ENCODE measurements around the gene METTL9.

GRCh38 chr16:21566891-21567414 is 32.4 kb upstream of the METTL9 start:
- TF ChIP-seq, protein P1, sequence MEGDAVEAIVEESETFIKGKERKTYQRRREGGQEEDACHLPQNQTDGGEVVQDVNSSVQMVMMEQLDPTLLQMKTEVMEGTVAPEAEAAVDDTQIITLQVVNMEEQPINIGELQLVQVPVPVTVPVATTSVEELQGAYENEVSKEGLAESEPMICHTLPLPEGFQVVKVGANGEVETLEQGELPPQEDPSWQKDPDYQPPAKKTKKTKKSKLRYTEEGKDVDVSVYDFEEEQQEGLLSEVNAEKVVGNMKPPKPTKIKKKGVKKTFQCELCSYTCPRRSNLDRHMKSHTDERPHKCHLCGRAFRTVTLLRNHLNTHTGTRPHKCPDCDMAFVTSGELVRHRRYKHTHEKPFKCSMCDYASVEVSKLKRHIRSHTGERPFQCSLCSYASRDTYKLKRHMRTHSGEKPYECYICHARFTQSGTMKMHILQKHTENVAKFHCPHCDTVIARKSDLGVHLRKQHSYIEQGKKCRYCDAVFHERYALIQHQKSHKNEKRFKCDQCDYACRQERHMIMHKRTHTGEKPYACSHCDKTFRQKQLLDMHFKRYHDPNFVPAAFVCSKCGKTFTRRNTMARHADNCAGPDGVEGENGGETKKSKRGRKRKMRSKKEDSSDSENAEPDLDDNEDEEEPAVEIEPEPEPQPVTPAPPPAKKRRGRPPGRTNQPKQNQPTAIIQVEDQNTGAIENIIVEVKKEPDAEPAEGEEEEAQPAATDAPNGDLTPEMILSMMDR (IDR thresholded peaks at IDR 0.05): no peak
- TF ChIP-seq POLR2A (IDR thresholded peaks at IDR 0.05): no peak
- TF ChIP-seq EP300 (IDR thresholded peaks at IDR 0.05): no peak

All from tibial nerve (tissue), 4 donors.